Kidney epithelial cell (primary cell): ENCODE data around the gene BCAR3. TPM values are rescaled to one million over a fixed set of nuclear protein-coding genes. Genes with fewer than 3 reads are reported as not detected.
"Not testable (repeated sequence)": the region's sequence is repeated elsewhere in the genome, so short reads cannot be mapped to it uniquely, and the experiment has no call there.

Experiments used
- DNase-seq: peaks from one replicate; pipeline ENCODE4 v3.0.0-alpha.2; 2010; ENCODE audit warnings: low read depth
- H3K27me3 ChIP-seq: 2 replicates; pipeline ENCODE4 v1.6.0; 2011; ENCODE audit warnings: low read length; ENCODE audit not compliant: control insufficient read depth, insufficient read depth
- H3K36me3 ChIP-seq: 2 replicates; pipeline ENCODE4 v1.5.1; 2011; ENCODE audit warnings: low read length; ENCODE audit not compliant: control insufficient read depth, insufficient read depth
- H3K4me3 ChIP-seq: 2 replicates; pipeline ENCODE4 v1.5.1; 2011; ENCODE audit warnings: low read depth, mild to moderate bottlenecking, control low read depth, low read length
- total RNA-seq: library from RNA; depleted of rRNA; stranded (reverse); fragments of >200 nt; gene quantifications from 2 replicates; pipeline ENCODE4 v1.2.3, GENCODE V29; 2015
- TF ChIP-seq, protein P1 (sequence below): IDR thresholded peaks from 2 replicates; pipeline ENCODE4 v1.5.1; 2011; ENCODE audit warnings: mild to moderate bottlenecking, moderate library complexity, low read length, control low read depth, inconsistent platforms; ENCODE audit not compliant: insufficient read depth, poor library complexity, severe bottlenecking

BCAR3 gene
- total RNA-seq, 1 donor from 2014 or later: 93.3 TPM

DNA sequence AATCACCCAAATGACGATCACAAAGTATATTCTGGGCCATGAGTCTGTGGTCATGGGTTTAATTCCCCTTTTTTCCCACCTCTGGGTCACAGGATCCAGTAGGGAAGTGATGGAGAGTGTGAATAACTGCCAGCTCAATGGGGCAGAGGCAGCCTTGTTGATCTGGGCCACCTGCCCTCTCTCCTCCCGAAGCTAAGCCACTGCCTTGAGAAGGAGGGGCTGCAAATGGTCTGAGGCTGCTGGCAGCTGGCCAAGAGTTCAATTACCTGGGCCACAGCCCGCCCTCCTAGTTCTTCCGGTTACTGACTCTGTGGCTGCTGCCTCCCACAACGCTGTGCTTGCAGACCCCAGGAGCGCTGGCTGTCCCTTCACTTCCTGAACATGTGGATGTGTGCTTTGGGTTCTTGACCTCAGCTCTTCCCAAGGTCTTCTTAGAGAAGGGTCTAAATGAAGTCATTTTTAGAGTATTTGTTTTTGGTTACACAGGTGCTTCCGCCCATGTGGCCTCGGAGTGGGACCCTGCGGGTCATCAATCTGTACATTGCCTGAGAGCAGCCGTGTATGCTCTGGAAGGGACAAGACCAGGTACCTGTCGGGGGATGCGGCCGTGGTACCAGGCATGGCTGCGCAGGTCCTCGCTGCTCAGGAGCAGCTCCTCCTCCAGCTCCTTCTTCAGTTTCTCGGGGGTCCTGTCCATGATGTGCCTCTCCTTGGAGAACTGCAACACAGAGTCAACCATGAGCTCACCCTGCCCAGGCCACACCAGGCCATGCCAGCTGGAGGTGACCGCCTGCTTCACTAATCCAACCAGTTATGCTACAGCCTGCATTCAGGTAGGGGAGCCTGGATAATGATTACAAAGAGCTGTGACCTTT lies 89.7 kb downstream of the BCAR3 start:
- H3K27me3 ChIP-seq: no peaks in the 10 kb centered on the region
- H3K36me3 ChIP-seq: peaks cover 3% of the 10 kb centered on the region
- TF ChIP-seq, protein P1, sequence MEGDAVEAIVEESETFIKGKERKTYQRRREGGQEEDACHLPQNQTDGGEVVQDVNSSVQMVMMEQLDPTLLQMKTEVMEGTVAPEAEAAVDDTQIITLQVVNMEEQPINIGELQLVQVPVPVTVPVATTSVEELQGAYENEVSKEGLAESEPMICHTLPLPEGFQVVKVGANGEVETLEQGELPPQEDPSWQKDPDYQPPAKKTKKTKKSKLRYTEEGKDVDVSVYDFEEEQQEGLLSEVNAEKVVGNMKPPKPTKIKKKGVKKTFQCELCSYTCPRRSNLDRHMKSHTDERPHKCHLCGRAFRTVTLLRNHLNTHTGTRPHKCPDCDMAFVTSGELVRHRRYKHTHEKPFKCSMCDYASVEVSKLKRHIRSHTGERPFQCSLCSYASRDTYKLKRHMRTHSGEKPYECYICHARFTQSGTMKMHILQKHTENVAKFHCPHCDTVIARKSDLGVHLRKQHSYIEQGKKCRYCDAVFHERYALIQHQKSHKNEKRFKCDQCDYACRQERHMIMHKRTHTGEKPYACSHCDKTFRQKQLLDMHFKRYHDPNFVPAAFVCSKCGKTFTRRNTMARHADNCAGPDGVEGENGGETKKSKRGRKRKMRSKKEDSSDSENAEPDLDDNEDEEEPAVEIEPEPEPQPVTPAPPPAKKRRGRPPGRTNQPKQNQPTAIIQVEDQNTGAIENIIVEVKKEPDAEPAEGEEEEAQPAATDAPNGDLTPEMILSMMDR: no peak
- no peak overlapping the region for H3K4me3 ChIP-seq
- DNase-seq: peak; percentile 63

DNA sequence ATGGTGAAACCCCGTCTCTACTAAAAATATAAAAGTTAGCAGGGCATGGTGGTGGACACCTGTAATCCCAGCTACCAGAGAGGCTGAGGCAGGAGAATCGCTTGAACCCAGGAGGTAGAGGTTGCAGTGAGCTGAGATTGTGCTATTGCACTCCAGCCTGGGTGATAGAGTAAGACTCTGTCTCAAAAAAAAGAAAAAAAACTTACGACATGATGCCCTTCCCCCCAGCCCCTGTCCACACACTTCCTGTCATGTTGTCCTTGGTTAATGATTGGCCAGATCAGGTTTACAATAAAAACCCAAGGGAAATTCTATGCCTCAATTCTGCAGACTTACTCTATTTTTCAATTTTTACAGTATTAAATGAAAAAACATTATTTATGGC lies 90.4 kb downstream of the BCAR3 start:
- not testable (repeated sequence) for DNase-seq, H3K36me3 ChIP-seq

DNA sequence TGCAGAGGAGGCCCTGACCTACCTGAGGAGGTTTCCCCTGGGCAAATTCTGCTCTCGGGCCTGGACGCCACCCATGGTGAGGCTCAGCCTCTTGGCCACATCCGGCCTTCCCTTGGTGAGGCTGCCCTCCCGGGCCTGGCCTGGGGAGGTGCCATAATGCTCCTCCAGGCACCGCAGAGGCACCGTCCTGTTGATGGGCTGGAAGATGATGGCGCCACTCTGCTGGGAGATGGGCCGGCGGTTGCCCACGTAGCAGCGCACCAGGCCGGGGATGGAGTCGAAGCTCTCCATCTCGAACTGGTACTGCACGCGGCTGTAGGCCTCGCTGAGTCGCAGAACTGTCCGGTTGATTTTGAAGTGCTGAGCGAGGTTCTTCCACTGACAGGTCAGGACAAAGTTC lies 92.7 kb downstream of the BCAR3 start:
- TF ChIP-seq, protein P1: no peak
- peaks cover 3% of the 10 kb centered on the region for H3K36me3 ChIP-seq
- no peak overlapping the region for H3K4me3 ChIP-seq

More for the DNA sequence above, 90.4 kb downstream of the BCAR3 start:
- not testable (repeated sequence) for H3K4me3 ChIP-seq, H3K27me3 ChIP-seq

DNA sequence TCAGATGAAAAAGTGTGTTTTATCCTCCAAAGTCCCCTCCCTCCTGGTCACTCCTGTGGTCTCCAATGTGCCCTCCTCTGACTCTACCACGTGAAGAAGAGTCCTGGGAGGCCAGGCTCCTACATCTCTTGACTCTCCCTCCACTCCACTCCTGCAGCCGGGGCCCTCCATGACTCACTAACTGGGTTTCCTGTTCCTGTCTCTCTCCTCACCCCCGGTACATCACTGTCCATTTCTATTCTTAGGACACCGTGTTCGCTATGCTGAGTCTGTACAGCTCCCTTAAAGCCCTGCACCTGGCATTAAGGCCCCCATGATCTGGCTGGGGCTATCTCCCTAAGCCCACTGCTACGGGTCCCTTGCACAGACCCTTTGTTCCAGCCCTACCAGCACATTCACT lies 93.4 kb downstream of the BCAR3 start:
- DNase-seq: no peak
- TF ChIP-seq, protein P1: no peak
- Histone ChIP-seq H3K4me3 (no peak overlapping the region), H3K36me3 (peaks cover 4% of the 10 kb centered on the region), H3K27me3 (no peaks in the 10 kb centered on the region)

More for the DNA sequence above, 92.7 kb downstream of the BCAR3 start:
- H3K27me3 ChIP-seq: no peaks in the 10 kb centered on the region
- no peak for DNase-seq

DNA sequence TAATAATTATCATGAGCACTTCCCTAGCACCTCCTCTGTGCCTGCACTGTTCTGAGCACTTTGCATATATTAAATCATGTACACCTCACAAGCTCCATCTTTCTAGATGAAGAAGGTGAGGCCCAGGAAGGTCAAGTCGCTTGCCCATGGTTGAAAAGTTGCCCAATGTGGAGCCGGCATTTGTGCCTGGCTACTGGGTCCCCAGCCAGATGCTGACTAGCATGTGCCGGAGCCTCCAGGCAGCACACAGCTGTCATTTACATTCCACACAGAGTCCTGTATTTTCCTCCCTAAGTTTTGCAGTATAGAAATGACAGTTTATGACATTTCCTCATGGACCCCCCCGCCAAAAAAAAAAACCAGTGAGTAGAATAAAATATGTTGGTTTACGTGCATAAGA lies 94.3 kb downstream of the BCAR3 start:
- Histone ChIP-seq H3K36me3 (peaks cover 5% of the 10 kb centered on the region), H3K27me3 (no peaks in the 10 kb centered on the region), H3K4me3 (no peak overlapping the region)
- DNase-seq: no peak
- TF ChIP-seq, protein P1: no peak

DNA sequence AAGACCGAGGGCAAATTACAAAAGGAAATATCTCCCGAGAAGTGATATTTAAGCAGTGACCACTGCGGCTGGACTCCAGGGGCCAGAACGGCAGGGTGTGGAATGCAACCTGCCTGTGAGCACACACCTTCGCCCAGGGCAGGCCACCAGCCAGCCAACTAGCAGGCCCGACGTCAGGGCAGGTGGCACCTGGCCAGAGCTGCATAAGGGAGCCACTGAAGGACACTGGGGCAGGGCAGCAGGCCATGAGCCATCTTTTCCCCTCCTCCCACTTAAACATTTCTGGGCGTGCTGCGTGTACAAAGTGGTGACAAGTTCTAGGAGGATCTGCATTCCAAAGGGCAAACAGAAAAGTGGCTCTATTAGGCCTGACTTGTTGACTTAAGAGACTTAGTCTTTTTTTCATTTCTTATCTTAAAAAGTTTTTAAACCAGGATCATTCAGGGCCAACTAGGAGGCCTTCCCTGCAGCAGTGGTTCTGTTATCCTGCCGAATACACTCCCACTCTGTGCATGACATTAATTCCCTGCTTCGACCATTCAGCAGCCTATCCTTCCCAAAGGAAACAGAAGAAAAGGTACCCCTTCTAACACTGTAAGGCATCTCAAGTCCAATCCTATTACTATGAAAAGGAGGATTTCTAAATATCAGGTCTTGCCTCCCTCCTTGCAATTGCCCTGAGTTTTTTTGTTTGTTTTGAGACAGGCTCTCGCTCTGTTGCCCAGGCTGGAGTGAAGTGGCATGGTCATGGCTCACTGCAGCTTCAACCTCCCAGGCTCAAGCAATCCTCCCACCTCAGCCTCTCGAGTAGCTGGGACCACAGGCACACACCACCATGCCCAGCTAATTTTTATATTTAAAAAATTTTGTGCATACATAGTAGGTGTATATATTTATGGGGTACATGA lies 96.3 kb downstream of the BCAR3 start:
- TF ChIP-seq, protein P1: no peak
- Histone ChIP-seq H3K27me3 (no peaks in the 10 kb centered on the region), H3K4me3 (no peak overlapping the region), H3K36me3 (peaks cover 5% of the 10 kb centered on the region)
- no peak for DNase-seq
